Natural killer cell (primary cell): ENCODE measurements around the gene BAG3. TPM values are rescaled to one million over a fixed set of nuclear protein-coding genes. Genes with fewer than 3 reads are reported as not detected.

Source experiments
- ATAC-seq, 3 donors: fragments of 150-1000 bp in 2 of 3; fragments of 200-7000 bp in 1 of 3; cut with Tn5 transposase; 1 replicate in 1 of 3; 2 replicates in 2 of 3; pipeline ENCODE4 v1.10.0; 2021; ENCODE audit warnings: mild to moderate bottlenecking in 2 of 3, moderate library complexity in 2 of 3
- DNase-seq, 2 donors: peaks; one replicate each; pipeline versions ENCODE4 v3.0.0 to v3.0.0-alpha.2; 2013 to 2021; ENCODE audit warnings: mixed read lengths in 1 of 2
- H3K27ac ChIP-seq: one replicate; pipeline ENCODE4 v1.5.1; 2013; ENCODE audit warnings: mild to moderate bottlenecking, low read length
- H3K27me3 ChIP-seq: one replicate; pipeline ENCODE4 v1.6.1; 2013; ENCODE audit warnings: low read length; ENCODE audit not compliant: control insufficient read depth, insufficient read depth
- H3K36me3 ChIP-seq: one replicate; pipeline ENCODE4 v1.6.1; 2013; ENCODE audit warnings: low read length; ENCODE audit not compliant: control insufficient read depth, insufficient read depth
- H3K4me1 ChIP-seq: one replicate; pipeline ENCODE4 v1.6.1; 2013; ENCODE audit warnings: low read length; ENCODE audit not compliant: control insufficient read depth, insufficient read depth
- H3K4me3 ChIP-seq: one replicate; pipeline ENCODE4 v1.5.1; 2013; ENCODE audit warnings: low read length
- H3K9me3 ChIP-seq: one replicate; pipeline ENCODE4 v1.6.1; 2013; ENCODE audit warnings: low read length; ENCODE audit not compliant: control insufficient read depth, insufficient read depth
- H3K27ac Mint-ChIP-seq, 2 donors: one replicate each; pipeline ENCODE4 v1.8.0; 2022; ENCODE audit warnings: mild to moderate bottlenecking in 2 of 2, mixed read lengths in 2 of 2, moderate library complexity in 1 of 2
- H3K27me3 Mint-ChIP-seq, 2 donors: one replicate each; pipeline ENCODE4 v1.8.0; 2022; ENCODE audit warnings: low read depth in 2 of 2, mixed read lengths in 2 of 2
- H3K36me3 Mint-ChIP-seq: one replicate; pipeline ENCODE4 v1.8.0; 2022; ENCODE audit warnings: mixed read lengths
- H3K4me1 Mint-ChIP-seq, 2 donors: one replicate each; pipeline ENCODE4 v1.8.0; 2022; ENCODE audit warnings: mixed read lengths in 2 of 2
- H3K4me3 Mint-ChIP-seq: one replicate; pipeline ENCODE4 v1.8.0; 2022; ENCODE audit warnings: mild to moderate bottlenecking, moderate library complexity, mixed read lengths
- H3K9me3 Mint-ChIP-seq, 2 donors: one replicate each; pipeline ENCODE4 v1.8.0; 2022; ENCODE audit warnings: mixed read lengths in 2 of 2
- WGBS: methylation state at CpG from one replicate; pipeline ENCODE4 v1.1.7; 2013; ENCODE audit warnings: missing lambda C conversion rate; ENCODE audit not compliant: insufficient coverage; 5-methylcytosine and 5-hydroxymethylcytosine counted together
- intact Hi-C: fragments of 100-400 bp; cut with micrococcal nuclease; formaldehyde crosslinking; loops from one replicate; pipeline ENCODE4 v1.14.2; 2022
- total RNA-seq, 4 donors: library from RNA; stranded (reverse); fragments of 120-200 nt in 1 of 4; gene quantifications; one replicate each; pipeline versions ENCODE4 v1.2.3 to v1.2.4, GENCODE V29; 2013 to 2022
- TF ChIP-seq, protein P1 (sequence below): fragments of 200-600 bp; IDR thresholded peaks from one replicate; pipeline ENCODE4 v1.8.0; 2022; ENCODE audit warnings: antibody characterized with exemption

Gene BAG3
- total RNA-seq, 3 donors from 2014 or later (not counting 1 experiment from before 2014, with no cell fraction given): 7.6 to 9.7 (median 8.3) TPM

DNA sequence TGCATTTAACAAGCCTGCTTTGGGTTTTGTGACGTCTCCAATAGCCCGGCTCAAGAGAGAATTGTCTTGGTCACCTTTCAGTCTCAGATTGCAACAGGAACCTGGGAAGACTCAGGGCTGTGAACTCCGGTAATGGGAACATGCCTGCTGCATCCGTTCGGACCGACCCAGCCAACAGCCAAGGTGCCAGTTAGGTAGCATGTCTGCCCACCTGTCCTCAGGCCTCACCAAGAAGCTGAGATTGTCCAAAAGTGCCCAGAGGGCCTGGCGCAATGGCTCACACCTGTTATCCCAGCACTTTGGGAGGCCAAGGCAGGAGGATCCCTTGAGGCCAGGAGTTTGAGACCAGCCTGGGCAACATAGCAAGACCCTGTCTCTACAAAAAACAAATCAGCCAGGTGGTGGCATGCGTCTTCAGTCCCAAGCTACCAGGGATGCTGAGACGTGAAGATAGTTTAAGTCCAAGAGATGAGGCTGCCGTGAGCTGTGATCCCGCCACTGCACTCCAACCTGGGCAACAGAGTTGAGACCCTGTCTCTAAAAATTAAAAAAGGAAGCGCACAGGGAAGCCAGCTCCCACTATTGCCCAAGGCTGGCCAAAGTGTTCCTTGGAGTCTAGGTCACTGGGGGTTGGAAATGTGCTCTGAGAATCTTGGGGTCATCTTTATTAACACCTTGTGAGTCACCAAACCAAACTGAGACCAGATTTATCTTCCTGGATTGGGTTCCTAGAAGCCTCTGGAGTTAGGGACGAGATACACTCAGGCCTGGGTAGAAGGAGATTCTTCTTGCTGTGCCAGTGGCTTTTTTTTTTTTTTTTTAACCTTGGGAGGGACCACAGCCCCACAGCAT lies 26.9 kb downstream of the BAG3 start:
- Mint-ChIP-seq H3K9me3 (no peaks in the 10 kb centered on the region), H3K36me3 (no peaks in the 10 kb centered on the region), H3K27ac (no peak overlapping the region), H3K4me3 (no peak overlapping the region), H3K4me1 (peaks cover 0 to 7% of the 10 kb centered on the region in 2 donors), H3K27me3 (peaks cover 0 to 7% of the 10 kb centered on the region in 2 donors)
- H3K9me3 ChIP-seq: no peaks in the 10 kb centered on the region
- DNase-seq (no peak), ATAC-seq (no peak)
- H3K36me3 ChIP-seq: peaks cover 6% of the 10 kb centered on the region
- H3K27ac ChIP-seq: no peak overlapping the region
- no peaks in the 10 kb centered on the region for H3K4me1 ChIP-seq
- TF ChIP-seq, protein P1, sequence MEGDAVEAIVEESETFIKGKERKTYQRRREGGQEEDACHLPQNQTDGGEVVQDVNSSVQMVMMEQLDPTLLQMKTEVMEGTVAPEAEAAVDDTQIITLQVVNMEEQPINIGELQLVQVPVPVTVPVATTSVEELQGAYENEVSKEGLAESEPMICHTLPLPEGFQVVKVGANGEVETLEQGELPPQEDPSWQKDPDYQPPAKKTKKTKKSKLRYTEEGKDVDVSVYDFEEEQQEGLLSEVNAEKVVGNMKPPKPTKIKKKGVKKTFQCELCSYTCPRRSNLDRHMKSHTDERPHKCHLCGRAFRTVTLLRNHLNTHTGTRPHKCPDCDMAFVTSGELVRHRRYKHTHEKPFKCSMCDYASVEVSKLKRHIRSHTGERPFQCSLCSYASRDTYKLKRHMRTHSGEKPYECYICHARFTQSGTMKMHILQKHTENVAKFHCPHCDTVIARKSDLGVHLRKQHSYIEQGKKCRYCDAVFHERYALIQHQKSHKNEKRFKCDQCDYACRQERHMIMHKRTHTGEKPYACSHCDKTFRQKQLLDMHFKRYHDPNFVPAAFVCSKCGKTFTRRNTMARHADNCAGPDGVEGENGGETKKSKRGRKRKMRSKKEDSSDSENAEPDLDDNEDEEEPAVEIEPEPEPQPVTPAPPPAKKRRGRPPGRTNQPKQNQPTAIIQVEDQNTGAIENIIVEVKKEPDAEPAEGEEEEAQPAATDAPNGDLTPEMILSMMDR: no peak
- H3K27me3 ChIP-seq: no peaks in the 10 kb centered on the region
- intact Hi-C loops: no loop called here
- WGBS: 94% methylated on average over 13 of the region's 13 CpGs
- H3K4me3 ChIP-seq: no peak overlapping the region

DNA sequence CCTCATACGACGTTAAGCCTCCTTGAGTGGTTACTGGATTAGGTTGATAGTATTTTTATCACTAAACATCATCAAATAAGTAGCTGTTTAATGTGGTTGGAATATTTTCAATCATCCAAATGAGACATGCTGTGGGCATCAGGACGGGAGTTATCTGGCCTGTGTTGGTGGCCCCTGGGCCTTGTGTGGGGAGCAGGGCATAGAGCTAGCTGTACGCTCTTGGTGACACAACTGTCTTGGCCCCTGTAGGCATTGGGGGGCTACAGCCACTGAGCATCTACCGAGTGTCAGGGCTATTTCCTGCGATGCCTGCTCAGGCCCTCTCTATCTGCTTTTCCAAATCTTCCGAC lies 28.3 kb downstream of the BAG3 start:
- Histone ChIP-seq H3K9me3 (no peaks in the 10 kb centered on the region), H3K27ac (no peak overlapping the region), H3K4me3 (no peak overlapping the region), H3K36me3 (peaks cover 6% of the 10 kb centered on the region), H3K27me3 (no peaks in the 10 kb centered on the region), H3K4me1 (no peaks in the 10 kb centered on the region)
- ATAC-seq (no peak), DNase-seq (no peak)
- intact Hi-C loops: no loop called here
- H3K4me3 Mint-ChIP-seq: no peak overlapping the region
- H3K27ac Mint-ChIP-seq: no peak overlapping the region
- TF ChIP-seq, protein P1: no peak
- peaks cover 0 to 7% of the 10 kb centered on the region in 2 donors for H3K27me3 Mint-ChIP-seq
- no peaks in the 10 kb centered on the region for H3K9me3 Mint-ChIP-seq
- 84% methylated on average over 7 of the region's 7 CpGs for WGBS
- peaks cover 0 to 6% of the 10 kb centered on the region in 2 donors for H3K4me1 Mint-ChIP-seq
- H3K36me3 Mint-ChIP-seq: no peaks in the 10 kb centered on the region

DNA sequence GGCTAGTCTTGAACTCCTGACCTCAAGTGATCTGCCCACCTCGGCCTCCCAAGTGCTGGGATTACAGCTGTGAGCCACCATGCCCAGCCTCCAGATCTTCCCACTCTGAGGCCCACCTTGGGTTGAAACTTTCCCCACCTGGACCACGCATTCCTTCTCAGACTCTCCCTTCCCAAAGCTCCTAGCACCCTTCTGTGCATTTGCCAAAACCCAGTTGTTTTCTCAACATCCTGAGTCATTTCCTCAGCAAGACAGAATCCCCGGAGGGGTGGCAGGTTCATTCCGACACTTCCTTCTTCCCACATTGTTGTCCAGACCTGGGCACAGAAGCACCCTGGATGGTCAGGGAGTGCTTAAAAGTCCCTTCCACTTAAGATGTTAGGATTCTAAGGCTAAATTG lies 28.9 kb downstream of the BAG3 start:
- Mint-ChIP-seq H3K36me3 (no peaks in the 10 kb centered on the region), H3K27me3 (peaks cover 0 to 7% of the 10 kb centered on the region in 2 donors), H3K4me1 (peaks cover 0 to 6% of the 10 kb centered on the region in 2 donors), H3K4me3 (no peak overlapping the region), H3K9me3 (no peaks in the 10 kb centered on the region), H3K27ac (no peak overlapping the region)
- no peaks in the 10 kb centered on the region for H3K27me3 ChIP-seq
- intact Hi-C loops: no loop called here
- no peaks in the 10 kb centered on the region for H3K4me1 ChIP-seq
- ATAC-seq (no peak), DNase-seq (no peak)
- 62% methylated on average over 4 of the region's 4 CpGs for WGBS
- TF ChIP-seq, protein P1: no peak
- peaks cover 6% of the 10 kb centered on the region for H3K36me3 ChIP-seq
- H3K4me3 ChIP-seq: no peak overlapping the region
- no peak overlapping the region for H3K27ac ChIP-seq
- no peaks in the 10 kb centered on the region for H3K9me3 ChIP-seq
